Measurements from ENCODE around the gene SOWAHC.
"Not testable (repeated sequence)": the region's sequence is repeated elsewhere in the genome, so short reads cannot be mapped to it uniquely, and the experiment has no call there.

The SOWAHC gene

GRCh38 chr2:109616184-109616583 is 2.0 kb downstream of the SOWAHC start:
- no peak for DNase-seq

GRCh38 chr2:109619032-109619615 is 5.0 kb downstream of the SOWAHC start:
- no peak for DNase-seq

GRCh38 chr2:109623297-109623696 is 9.1 kb downstream of the SOWAHC start:
- DNase-seq = no peak

- DNase-seq = no peak
Observed at GRCh38 chr2:109623923-109624322, 9.8 kb downstream of the SOWAHC start.

GRCh38 chr2:109624339-109624738 is 10.2 kb downstream of the SOWAHC start:
- no peak for DNase-seq

- not testable (repeated sequence) for DNase-seq
Observed at GRCh38 chr2:109628321-109628720, 14.2 kb downstream of the SOWAHC start.

GRCh38 chr2:109629867-109630266 is 15.7 kb downstream of the SOWAHC start:
- no peak for DNase-seq

GRCh38 chr2:109630441-109631430 is 16.6 kb downstream of the SOWAHC start:
- no peak for DNase-seq

- DNase-seq = no peak
Observed at GRCh38 chr2:109631741-109632140, 17.6 kb downstream of the SOWAHC start.

- no peak for DNase-seq
Observed at GRCh38 chr2:109632158-109632789, 18.1 kb downstream of the SOWAHC start.

- DNase-seq = no peak
Observed at GRCh38 chr2:109633284-109633961, 19.3 kb downstream of the SOWAHC start.

GRCh38 chr2:109635426-109636304 is 21.5 kb downstream of the SOWAHC start:
- DNase-seq = no peak

GRCh38 chr2:109636317-109636716 is 22.2 kb downstream of the SOWAHC start:
- DNase-seq = peak; percentile 8

- peak; percentile 26 for DNase-seq
Observed at GRCh38 chr2:109637749-109638570, 23.8 kb downstream of the SOWAHC start.

- DNase-seq = peak; percentile 11
Observed at GRCh38 chr2:109638795-109639194, 24.6 kb downstream of the SOWAHC start.

- DNase-seq = not testable (repeated sequence)
Observed at GRCh38 chr2:109640000-109640399, 25.8 kb downstream of the SOWAHC start.

GRCh38 chr2:109644571-109645275 is 30.6 kb downstream of the SOWAHC start:
- DNase-seq = no peak

- no peak for DNase-seq
Observed at GRCh38 chr2:109645412-109646184, 31.4 kb downstream of the SOWAHC start.

GRCh38 chr2:109646961-109647360 is 32.8 kb downstream of the SOWAHC start:
- peak; percentile 27 for DNase-seq

GRCh38 chr2:109647636-109648035 is 33.5 kb downstream of the SOWAHC start:
- DNase-seq = peak; percentile 31
